ENCODE measurements around the gene SLX4IP.

Gene SLX4IP

GRCh38 chr20:10492065-10492464 is 57.0 kb downstream of the SLX4IP start:
- no peak for TF ChIP-seq CTCF (IDR thresholded peaks at IDR 0.05; ENCODE audit: low read depth, low read length, missing control alignments)
- no peak for DNase-seq (ENCODE audit: extremely low read depth, low read depth)
- H3K4me3 ChIP-seq (replicated peaks; ENCODE audit: low read depth, low read length) = no peak overlapping the region

GRCh38 chr20:10492844-10493243 is 57.7 kb downstream of the SLX4IP start:
- no peak for TF ChIP-seq CTCF (IDR thresholded peaks at IDR 0.05; ENCODE audit: low read depth, low read length, missing control alignments)
- no peak overlapping the region for H3K4me3 ChIP-seq (replicated peaks; ENCODE audit: low read depth, low read length)
- DNase-seq (ENCODE audit: extremely low read depth, low read depth) = no peak

GRCh38 chr20:10495173-10495572 is 60.1 kb downstream of the SLX4IP start:
- H3K4me3 ChIP-seq (replicated peaks; ENCODE audit: low read depth, low read length) = no peak overlapping the region
- DNase-seq (ENCODE audit: extremely low read depth, low read depth) = no peak
- no peak for TF ChIP-seq CTCF (IDR thresholded peaks at IDR 0.05; ENCODE audit: low read depth, low read length, missing control alignments)

- DNase-seq (ENCODE audit: extremely low read depth, low read depth) = no peak
- H3K4me3 ChIP-seq (replicated peaks; ENCODE audit: low read depth, low read length) = no peak overlapping the region
- no peak for TF ChIP-seq CTCF (IDR thresholded peaks at IDR 0.05; ENCODE audit: low read depth, low read length, missing control alignments)
These were observed 61.4 kb downstream of the SLX4IP start for GRCh38 chr20:10496465-10496864.

- no peak for TF ChIP-seq CTCF (IDR thresholded peaks at IDR 0.05; ENCODE audit: low read depth, low read length, missing control alignments)
- DNase-seq (ENCODE audit: extremely low read depth, low read depth) = no peak
- no peak overlapping the region for H3K4me3 ChIP-seq (replicated peaks; ENCODE audit: low read depth, low read length)
These were observed 62.2 kb downstream of the SLX4IP start for GRCh38 chr20:10497283-10497682.

- no peak for TF ChIP-seq CTCF (IDR thresholded peaks at IDR 0.05; ENCODE audit: low read depth, low read length, missing control alignments)
- no peak for DNase-seq (ENCODE audit: extremely low read depth, low read depth)
- H3K4me3 ChIP-seq (replicated peaks; ENCODE audit: low read depth, low read length) = no peak overlapping the region
These were observed 62.7 kb downstream of the SLX4IP start for GRCh38 chr20:10497791-10498190.

GRCh38 chr20:10498200-10498599 is 63.1 kb downstream of the SLX4IP start:
- TF ChIP-seq CTCF (IDR thresholded peaks at IDR 0.05; ENCODE audit: low read depth, low read length, missing control alignments) = no peak
- H3K4me3 ChIP-seq (replicated peaks; ENCODE audit: low read depth, low read length) = no peak overlapping the region
- DNase-seq (ENCODE audit: extremely low read depth, low read depth) = no peak
